GM18519 (cell line): ENCODE data around the gene RRAS.
"Not testable (repeated sequence)": the region's sequence is repeated elsewhere in the genome, so short reads cannot be mapped to it uniquely, and the experiment has no call there.

Experiments used
- ATAC-seq: cut with Tn5 transposase; IDR thresholded peaks from one replicate; pipeline ENCODE4 v1.9.1; 2021; ENCODE audit warnings: mild to moderate bottlenecking, moderate library complexity; ENCODE audit not compliant: unreplicated experiment, low FRiP score

Gene RRAS

GRCh38 chr19:49635530-49636232 is 4.3 kb downstream of the RRAS start:
- ATAC-seq: no peak

DNA sequence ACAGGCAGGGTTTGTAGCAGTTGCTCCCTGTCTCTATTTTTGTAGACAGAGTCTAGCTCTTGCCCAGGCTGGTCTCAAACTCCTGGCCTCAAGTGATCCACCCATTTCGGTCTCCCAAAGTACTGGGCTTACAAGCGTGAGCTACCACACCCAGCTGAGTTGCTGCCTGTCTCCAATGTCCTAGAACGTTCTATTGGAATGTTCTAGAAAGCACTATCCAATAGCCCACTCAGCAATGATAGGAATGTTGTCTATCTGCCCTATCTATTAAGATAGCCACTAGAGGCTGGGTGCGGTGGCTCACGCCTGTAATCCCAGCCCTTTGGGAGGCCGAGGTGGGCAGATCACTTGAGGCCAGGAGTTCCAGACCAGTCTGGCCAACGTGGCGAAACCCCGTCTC is 6.7 kb downstream of the RRAS start:
- not testable (repeated sequence) for ATAC-seq

- no peak for ATAC-seq
Measured at GRCh38 chr19:49632576-49632975, 7.4 kb downstream of the RRAS start.

GRCh38 chr19:49631610-49632192 is 8.2 kb downstream of the RRAS start:
- no peak for ATAC-seq

DNA sequence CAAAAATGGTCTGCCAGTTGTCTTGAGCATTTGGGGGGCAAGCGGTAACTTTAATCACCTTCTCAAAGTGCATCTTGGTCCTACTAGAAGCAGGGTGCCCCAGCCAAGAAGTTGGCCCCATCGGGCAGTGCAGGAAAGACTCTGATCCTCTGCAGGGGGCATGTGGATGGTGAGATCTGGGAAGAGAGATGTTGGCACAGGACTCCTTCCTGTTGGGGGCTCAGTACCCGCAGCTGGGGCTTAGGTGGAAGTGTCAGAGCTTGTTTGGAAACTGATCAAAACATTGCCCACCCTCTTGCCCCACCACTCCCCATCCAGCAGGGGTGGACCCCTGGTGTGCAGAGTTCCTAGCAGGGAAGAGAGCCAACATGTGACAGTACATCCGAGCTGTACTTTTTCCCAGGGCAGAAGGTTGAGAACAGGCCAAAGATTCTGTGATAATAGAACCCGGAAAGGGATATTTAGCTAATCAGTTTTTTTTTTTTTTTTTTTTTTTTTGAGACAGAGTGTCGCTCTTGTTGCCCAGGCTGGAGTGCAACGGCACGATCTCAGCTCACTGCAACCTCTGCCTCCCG is 8.8 kb downstream of the RRAS start:
- no peak for ATAC-seq

- no peak for ATAC-seq
Measured at GRCh38 chr19:49629659-49630058, 10.3 kb downstream of the RRAS start.

DNA sequence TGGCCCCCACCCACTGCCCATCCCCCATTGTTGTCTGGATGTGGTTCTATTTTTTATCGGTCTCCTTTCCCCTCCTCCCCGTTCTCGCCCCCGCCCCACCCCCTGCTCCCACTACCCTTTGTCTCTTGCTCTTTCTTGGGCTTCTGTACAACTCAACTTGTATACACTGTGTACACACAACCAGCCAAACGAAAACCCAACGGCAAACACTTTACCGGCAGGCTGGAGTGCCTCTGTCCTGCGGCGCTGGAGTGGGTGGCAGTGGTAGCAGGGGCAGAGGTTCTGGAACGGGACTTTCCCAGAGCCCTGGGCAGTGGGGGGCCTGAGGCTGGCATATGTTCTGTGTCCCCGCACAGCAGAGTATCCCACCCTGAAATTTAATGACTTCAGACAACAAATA is 13.7 kb downstream of the RRAS start:
- no peak for ATAC-seq

DNA sequence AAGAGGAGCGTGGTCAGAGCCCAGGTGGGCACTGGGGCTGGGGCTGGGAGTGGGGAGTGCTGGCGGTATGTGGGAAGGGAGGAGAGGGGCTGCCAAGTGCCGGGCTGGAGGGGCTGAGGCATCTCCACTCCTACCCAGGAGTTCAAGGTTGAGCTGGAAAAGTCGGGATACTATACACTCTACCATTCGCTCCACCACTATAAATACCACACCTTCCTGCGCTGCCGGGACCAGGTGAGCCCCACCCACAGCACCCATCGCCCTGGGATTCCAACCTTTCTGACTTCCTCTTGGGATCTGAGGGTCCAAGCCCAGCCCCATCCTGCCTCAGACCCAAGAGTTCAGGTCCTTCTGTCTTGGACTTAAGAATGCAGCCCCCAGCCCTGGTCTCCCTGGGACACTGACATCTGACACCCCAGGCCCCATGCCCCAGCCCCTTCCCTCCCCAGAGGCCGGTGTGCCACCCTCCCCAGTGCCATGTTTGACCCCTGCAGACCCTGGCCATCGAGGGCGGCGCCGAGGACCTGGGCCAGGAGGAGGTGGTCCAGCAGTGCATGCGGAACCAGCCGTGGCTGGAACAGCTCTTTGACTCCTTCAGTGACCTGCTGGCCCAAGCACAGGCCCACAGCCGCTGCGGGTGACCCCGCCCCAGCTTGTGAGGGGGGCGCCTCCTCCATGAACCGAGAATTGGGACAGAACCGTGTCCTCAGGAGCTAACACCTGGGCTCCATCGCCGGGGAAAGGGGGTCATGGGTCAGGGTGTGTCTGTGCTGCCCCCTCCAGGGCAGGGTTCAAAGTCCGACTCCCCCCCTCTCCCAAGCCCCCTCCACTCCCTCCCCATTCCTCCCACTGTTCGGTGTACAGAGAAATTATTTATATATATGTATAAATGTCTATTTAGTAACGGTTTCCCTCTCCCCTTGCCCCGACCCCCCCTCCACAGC is 14.7 kb downstream of the RRAS start:
- no peak for ATAC-seq

DNA sequence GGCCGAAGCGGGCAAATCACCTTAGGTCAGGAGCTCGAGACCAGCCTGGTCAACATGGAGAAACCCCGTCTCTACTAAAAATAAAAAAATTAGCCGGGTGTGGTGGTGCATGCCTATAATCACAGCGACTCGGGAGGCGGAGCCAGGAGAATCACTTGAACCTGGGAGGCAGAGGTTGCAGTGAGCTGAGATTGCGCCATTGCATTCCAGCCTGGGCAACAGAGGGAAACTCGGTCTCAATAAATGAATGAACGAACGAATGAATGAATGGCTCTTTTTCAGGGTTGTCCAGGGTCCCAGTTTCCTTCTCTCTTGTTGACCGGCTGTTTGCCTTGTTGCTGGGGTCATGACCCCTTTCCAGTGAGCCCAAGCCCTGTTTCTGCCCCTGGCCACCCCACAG is 22.1 kb downstream of the RRAS start:
- ATAC-seq: not testable (repeated sequence)

DNA sequence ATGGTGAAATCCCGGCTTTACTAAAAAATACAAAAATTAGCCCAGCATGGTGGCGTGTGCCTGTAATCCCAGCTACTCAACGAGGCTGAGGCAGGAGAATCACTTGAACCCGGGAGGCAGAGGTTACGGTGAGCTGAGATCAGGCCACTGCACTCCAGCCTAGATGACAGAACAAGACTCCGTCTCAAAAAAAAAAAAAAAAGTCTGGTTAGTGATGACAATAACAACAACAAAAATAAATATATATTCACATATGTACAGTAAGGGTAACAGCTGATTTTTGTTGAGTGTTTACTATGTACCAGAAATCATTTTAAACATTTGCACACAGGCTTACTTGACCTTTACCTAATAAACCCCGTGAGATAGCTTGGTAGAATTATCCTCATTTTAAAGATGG is 23.0 kb downstream of the RRAS start:
- ATAC-seq: no peak

GRCh38 chr19:49616532-49616931 is 23.4 kb downstream of the RRAS start:
- no peak for ATAC-seq

DNA sequence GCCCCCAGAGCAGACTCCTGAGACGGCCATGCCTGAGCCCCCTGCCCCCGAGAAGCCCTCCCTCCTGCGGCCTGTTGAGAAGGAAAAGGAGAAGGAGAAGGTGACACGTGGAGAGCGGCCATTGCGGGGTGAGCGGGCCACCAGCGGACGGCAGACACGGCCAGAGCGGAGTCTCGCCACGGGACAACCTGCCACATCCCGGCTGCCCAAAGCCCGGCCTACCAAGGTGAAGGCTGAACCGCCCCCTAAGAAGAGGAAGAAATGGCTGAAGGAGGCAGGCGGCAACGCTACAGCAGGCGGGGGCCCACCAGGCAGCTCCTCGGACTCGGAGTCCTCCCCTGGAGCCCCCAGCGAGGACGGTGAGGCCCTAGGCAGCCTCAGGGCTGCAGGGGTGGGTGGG is 24.1 kb downstream of the RRAS start:
- no peak for ATAC-seq

DNA sequence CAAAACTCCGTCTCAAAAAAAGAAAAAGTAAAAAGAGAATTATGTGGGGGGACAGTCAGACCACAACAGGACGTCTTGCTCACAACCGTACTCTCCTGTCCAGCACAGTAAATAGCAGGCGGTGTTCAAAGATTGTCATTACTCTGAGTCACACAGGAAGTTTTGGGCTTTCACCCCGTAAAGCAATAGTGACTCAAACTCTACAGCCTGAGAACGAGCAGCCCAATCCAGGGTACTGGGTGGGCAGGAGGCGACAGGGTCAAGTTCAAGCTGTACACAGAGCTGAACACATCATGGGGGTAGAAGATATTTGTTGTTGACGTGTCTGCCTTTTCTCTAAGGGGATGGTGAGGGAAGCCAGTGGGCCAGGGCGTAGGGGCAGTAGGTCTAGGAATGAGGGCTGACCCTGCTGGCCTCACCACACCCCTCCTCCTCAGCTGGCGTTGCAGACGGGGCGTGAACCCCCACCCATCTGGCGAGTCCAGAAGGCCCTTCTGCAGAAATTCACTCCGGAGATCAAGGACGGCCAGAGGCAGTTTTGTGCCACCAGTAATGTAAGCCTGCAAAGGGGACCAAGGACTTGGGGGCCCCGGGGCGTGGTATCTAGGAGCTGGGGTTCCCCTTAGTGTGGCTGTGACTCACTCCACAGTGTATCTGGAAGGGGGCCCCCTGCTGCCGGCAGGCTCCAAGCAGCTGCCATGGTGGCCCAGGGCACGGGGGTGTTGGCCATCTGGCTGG is 25.7 kb downstream of the RRAS start:
- no peak for ATAC-seq

- ATAC-seq: no peak
Measured at GRCh38 chr19:49613374-49613773, 26.6 kb downstream of the RRAS start.

GRCh38 chr19:49609499-49610092 is 30.3 kb downstream of the RRAS start:
- no peak for ATAC-seq

- ATAC-seq: no peak
Measured at GRCh38 chr19:49605605-49606004, 34.3 kb downstream of the RRAS start.

GRCh38 chr19:49602806-49603205 is 37.1 kb downstream of the RRAS start:
- no peak for ATAC-seq

GRCh38 chr19:49601482-49602038 is 38.4 kb downstream of the RRAS start:
- ATAC-seq: no peak

GRCh38 chr19:49599378-49600295 is 40.3 kb downstream of the RRAS start:
- no peak for ATAC-seq
